ENCODE results near the gene TMPRSS11D.

Gene TMPRSS11D

GRCh38 chr4:67892253-67892652 lies 8.5 kb upstream of the TMPRSS11D start:
- no peaks in the 10 kb centered on the region for H3K4me1 ChIP-seq (ENCODE audit: control insufficient read depth in 2 of 2, insufficient read depth in 2 of 2, low read length in 2 of 2)
- H3K36me3 ChIP-seq (ENCODE audit: control insufficient read depth in 2 of 2, insufficient read depth in 2 of 2, low read length in 2 of 2): no peaks in the 10 kb centered on the region
- no peaks in the 10 kb centered on the region for H3K9me3 ChIP-seq (ENCODE audit: control insufficient read depth in 2 of 2, low read length in 2 of 2)
- no peak overlapping the region for H3K9ac ChIP-seq (ENCODE audit: low read depth in 1 of 2, low read length in 2 of 2)
- H3K4me3 ChIP-seq (ENCODE audit: low read length in 2 of 2): no peak overlapping the region
- H3K27me3 ChIP-seq (ENCODE audit: control insufficient read depth in 2 of 2, insufficient read depth in 2 of 2, low read length in 2 of 2): no peaks in the 10 kb centered on the region
- H3K27ac ChIP-seq (ENCODE audit: low read depth in 2 of 2, low read length in 2 of 2): no peak overlapping the region

- H3K4me3 ChIP-seq (ENCODE audit: low read length in 2 of 2): no peak overlapping the region
- H3K27ac ChIP-seq (ENCODE audit: low read depth in 2 of 2, low read length in 2 of 2): no peak overlapping the region
- H3K36me3 ChIP-seq (ENCODE audit: control insufficient read depth in 2 of 2, insufficient read depth in 2 of 2, low read length in 2 of 2): no peaks in the 10 kb centered on the region
- H3K9me3 ChIP-seq (ENCODE audit: control insufficient read depth in 2 of 2, low read length in 2 of 2): no peaks in the 10 kb centered on the region
- no peaks in the 10 kb centered on the region for H3K27me3 ChIP-seq (ENCODE audit: control insufficient read depth in 2 of 2, insufficient read depth in 2 of 2, low read length in 2 of 2)
- H3K4me1 ChIP-seq (ENCODE audit: control insufficient read depth in 2 of 2, insufficient read depth in 2 of 2, low read length in 2 of 2): no peaks in the 10 kb centered on the region
- H3K9ac ChIP-seq (ENCODE audit: low read depth in 1 of 2, low read length in 2 of 2): no peak overlapping the region
These were observed 7.8 kb upstream of the TMPRSS11D start for GRCh38 chr4:67891645-67892044.

GRCh38 chr4:67886281-67886680 lies 2.5 kb upstream of the TMPRSS11D start:
- Histone ChIP-seq H3K27me3 (ENCODE audit: control insufficient read depth in 2 of 2, insufficient read depth in 2 of 2, low read length in 2 of 2) (no peaks in the 10 kb centered on the region), H3K27ac (ENCODE audit: low read depth in 2 of 2, low read length in 2 of 2) (no peak overlapping the region), H3K4me3 (ENCODE audit: low read length in 2 of 2) (no peak overlapping the region), H3K36me3 (ENCODE audit: control insufficient read depth in 2 of 2, insufficient read depth in 2 of 2, low read length in 2 of 2) (no peaks in the 10 kb centered on the region), H3K4me1 (ENCODE audit: control insufficient read depth in 2 of 2, insufficient read depth in 2 of 2, low read length in 2 of 2) (no peaks in the 10 kb centered on the region), H3K9ac (ENCODE audit: low read depth in 1 of 2, low read length in 2 of 2) (no peak overlapping the region), H3K9me3 (ENCODE audit: control insufficient read depth in 2 of 2, low read length in 2 of 2) (no peaks in the 10 kb centered on the region)

- H3K36me3 ChIP-seq (ENCODE audit: control insufficient read depth in 2 of 2, insufficient read depth in 2 of 2, low read length in 2 of 2): no peaks in the 10 kb centered on the region
- no peaks in the 10 kb centered on the region for H3K4me1 ChIP-seq (ENCODE audit: control insufficient read depth in 2 of 2, insufficient read depth in 2 of 2, low read length in 2 of 2)
- no peak overlapping the region for H3K9ac ChIP-seq (ENCODE audit: low read depth in 1 of 2, low read length in 2 of 2)
- H3K27me3 ChIP-seq (ENCODE audit: control insufficient read depth in 2 of 2, insufficient read depth in 2 of 2, low read length in 2 of 2): no peaks in the 10 kb centered on the region
- H3K27ac ChIP-seq (ENCODE audit: low read depth in 2 of 2, low read length in 2 of 2): no peak overlapping the region
- no peak overlapping the region for H3K4me3 ChIP-seq (ENCODE audit: low read length in 2 of 2)
- H3K9me3 ChIP-seq (ENCODE audit: control insufficient read depth in 2 of 2, low read length in 2 of 2): no peaks in the 10 kb centered on the region
These were observed 2.0 kb upstream of the TMPRSS11D start for GRCh38 chr4:67885762-67886161.

- Histone ChIP-seq H3K4me3 (ENCODE audit: low read length in 2 of 2) (no peak overlapping the region), H3K36me3 (ENCODE audit: control insufficient read depth in 2 of 2, insufficient read depth in 2 of 2, low read length in 2 of 2) (no peaks in the 10 kb centered on the region), H3K9ac (ENCODE audit: low read depth in 1 of 2, low read length in 2 of 2) (no peak overlapping the region), H3K27ac (ENCODE audit: low read depth in 2 of 2, low read length in 2 of 2) (no peak overlapping the region), H3K9me3 (ENCODE audit: control insufficient read depth in 2 of 2, low read length in 2 of 2) (no peaks in the 10 kb centered on the region), H3K27me3 (ENCODE audit: control insufficient read depth in 2 of 2, insufficient read depth in 2 of 2, low read length in 2 of 2) (no peaks in the 10 kb centered on the region), H3K4me1 (ENCODE audit: control insufficient read depth in 2 of 2, insufficient read depth in 2 of 2, low read length in 2 of 2) (no peaks in the 10 kb centered on the region)
These were observed 899 bp upstream of the TMPRSS11D start for GRCh38 chr4:67884701-67885100.

- no peak overlapping the region for H3K4me3 ChIP-seq (ENCODE audit: low read length in 2 of 2)
- H3K36me3 ChIP-seq (ENCODE audit: control insufficient read depth in 2 of 2, insufficient read depth in 2 of 2, low read length in 2 of 2): no peaks in the 10 kb centered on the region
- no peaks in the 10 kb centered on the region for H3K9me3 ChIP-seq (ENCODE audit: control insufficient read depth in 2 of 2, low read length in 2 of 2)
- no peaks in the 10 kb centered on the region for H3K4me1 ChIP-seq (ENCODE audit: control insufficient read depth in 2 of 2, insufficient read depth in 2 of 2, low read length in 2 of 2)
- H3K27me3 ChIP-seq (ENCODE audit: control insufficient read depth in 2 of 2, insufficient read depth in 2 of 2, low read length in 2 of 2): no peaks in the 10 kb centered on the region
- no peak overlapping the region for H3K9ac ChIP-seq (ENCODE audit: low read depth in 1 of 2, low read length in 2 of 2)
- H3K27ac ChIP-seq (ENCODE audit: low read depth in 2 of 2, low read length in 2 of 2): no peak overlapping the region
These were observed 344 bp downstream of the TMPRSS11D start for GRCh38 chr4:67883458-67883857.

- H3K27ac ChIP-seq (ENCODE audit: low read depth in 2 of 2, low read length in 2 of 2): no peak overlapping the region
- no peak overlapping the region for H3K9ac ChIP-seq (ENCODE audit: low read depth in 1 of 2, low read length in 2 of 2)
- H3K4me3 ChIP-seq (ENCODE audit: low read length in 2 of 2): no peak overlapping the region
- no peaks in the 10 kb centered on the region for H3K27me3 ChIP-seq (ENCODE audit: control insufficient read depth in 2 of 2, insufficient read depth in 2 of 2, low read length in 2 of 2)
- no peaks in the 10 kb centered on the region for H3K9me3 ChIP-seq (ENCODE audit: control insufficient read depth in 2 of 2, low read length in 2 of 2)
- no peaks in the 10 kb centered on the region for H3K36me3 ChIP-seq (ENCODE audit: control insufficient read depth in 2 of 2, insufficient read depth in 2 of 2, low read length in 2 of 2)
- no peaks in the 10 kb centered on the region for H3K4me1 ChIP-seq (ENCODE audit: control insufficient read depth in 2 of 2, insufficient read depth in 2 of 2, low read length in 2 of 2)
These were observed 2.8 kb downstream of the TMPRSS11D start for GRCh38 chr4:67880866-67881610.

GRCh38 chr4:67879486-67879885 lies 4.3 kb downstream of the TMPRSS11D start:
- no peak overlapping the region for H3K9ac ChIP-seq (ENCODE audit: low read depth in 1 of 2, low read length in 2 of 2)
- H3K27ac ChIP-seq (ENCODE audit: low read depth in 2 of 2, low read length in 2 of 2): no peak overlapping the region
- H3K27me3 ChIP-seq (ENCODE audit: control insufficient read depth in 2 of 2, insufficient read depth in 2 of 2, low read length in 2 of 2): no peaks in the 10 kb centered on the region
- no peak overlapping the region for H3K4me3 ChIP-seq (ENCODE audit: low read length in 2 of 2)
- H3K9me3 ChIP-seq (ENCODE audit: control insufficient read depth in 2 of 2, low read length in 2 of 2): no peaks in the 10 kb centered on the region
- no peaks in the 10 kb centered on the region for H3K36me3 ChIP-seq (ENCODE audit: control insufficient read depth in 2 of 2, insufficient read depth in 2 of 2, low read length in 2 of 2)
- no peaks in the 10 kb centered on the region for H3K4me1 ChIP-seq (ENCODE audit: control insufficient read depth in 2 of 2, insufficient read depth in 2 of 2, low read length in 2 of 2)

- H3K27me3 ChIP-seq (ENCODE audit: control insufficient read depth in 2 of 2, insufficient read depth in 2 of 2, low read length in 2 of 2): no peaks in the 10 kb centered on the region
- no peak overlapping the region for H3K4me3 ChIP-seq (ENCODE audit: low read length in 2 of 2)
These were observed 6.7 kb downstream of the TMPRSS11D start for GRCh38 chr4:67877086-67877485.

GRCh38 chr4:67874986-67875385 lies 8.8 kb downstream of the TMPRSS11D start:
- Histone ChIP-seq H3K4me1 (ENCODE audit: control insufficient read depth in 2 of 2, insufficient read depth in 2 of 2, low read length in 2 of 2) (no peaks in the 10 kb centered on the region), H3K9me3 (ENCODE audit: control insufficient read depth in 2 of 2, low read length in 2 of 2) (no peaks in the 10 kb centered on the region), H3K4me3 (ENCODE audit: low read length in 2 of 2) (no peak overlapping the region), H3K27ac (ENCODE audit: low read depth in 2 of 2, low read length in 2 of 2) (no peak overlapping the region), H3K27me3 (ENCODE audit: control insufficient read depth in 2 of 2, insufficient read depth in 2 of 2, low read length in 2 of 2) (no peaks in the 10 kb centered on the region), H3K9ac (ENCODE audit: low read depth in 1 of 2, low read length in 2 of 2) (no peak overlapping the region), H3K36me3 (ENCODE audit: control insufficient read depth in 2 of 2, insufficient read depth in 2 of 2, low read length in 2 of 2) (no peaks in the 10 kb centered on the region)

More at GRCh38 chr4:67877086-67877485, 6.7 kb downstream of the TMPRSS11D start:
- Histone ChIP-seq H3K27ac (ENCODE audit: low read depth in 2 of 2, low read length in 2 of 2) (no peak overlapping the region), H3K9me3 (ENCODE audit: control insufficient read depth in 2 of 2, low read length in 2 of 2) (no peaks in the 10 kb centered on the region), H3K36me3 (ENCODE audit: control insufficient read depth in 2 of 2, insufficient read depth in 2 of 2, low read length in 2 of 2) (no peaks in the 10 kb centered on the region), H3K9ac (ENCODE audit: low read depth in 1 of 2, low read length in 2 of 2) (no peak overlapping the region), H3K4me1 (ENCODE audit: control insufficient read depth in 2 of 2, insufficient read depth in 2 of 2, low read length in 2 of 2) (no peaks in the 10 kb centered on the region)

All from mucosa of rectum (tissue), 2 donors.